Fibroblast of peridontal ligament (primary cell): ENCODE data around the gene LRRTM4.
"Not testable (repeated sequence)": the region's sequence is repeated elsewhere in the genome, so short reads cannot be mapped to it uniquely, and the experiment has no call there.

Source experiments
- DNase-seq: peaks from one replicate; pipeline ENCODE4 v3.0.0-alpha.2; 2010; ENCODE audit errors: extremely low read depth

The LRRTM4 gene

GRCh38 chr2:76867854-76868253 lies 654.3 kb downstream of the LRRTM4 start:
- DNase-seq, result no peak

GRCh38 chr2:76866464-76866863 lies 655.7 kb downstream of the LRRTM4 start:
- DNase-seq, result no peak

- DNase-seq, result no peak
Observed at GRCh38 chr2:76862901-76863300, 659.3 kb downstream of the LRRTM4 start.

GRCh38 chr2:76861708-76862107 lies 660.5 kb downstream of the LRRTM4 start:
- no peak for DNase-seq

- DNase-seq, result no peak
Observed at GRCh38 chr2:76851000-76851399, 671.2 kb downstream of the LRRTM4 start.

GRCh38 chr2:76849086-76849485 lies 673.1 kb downstream of the LRRTM4 start:
- no peak for DNase-seq

- no peak for DNase-seq
Observed at GRCh38 chr2:76839826-76840225, 682.4 kb downstream of the LRRTM4 start.

- no peak for DNase-seq
Observed at GRCh38 chr2:76829374-76830234, 692.6 kb downstream of the LRRTM4 start.

- no peak for DNase-seq
Observed at GRCh38 chr2:76826691-76827090, 695.5 kb downstream of the LRRTM4 start.

GRCh38 chr2:76825140-76825970 lies 696.8 kb downstream of the LRRTM4 start:
- DNase-seq, result no peak

- DNase-seq, result no peak
Observed at GRCh38 chr2:76821731-76822130, 700.4 kb downstream of the LRRTM4 start.

GRCh38 chr2:76813084-76813483 lies 709.1 kb downstream of the LRRTM4 start:
- no peak for DNase-seq

- DNase-seq, result no peak
Observed at GRCh38 chr2:76812156-76812555, 710.0 kb downstream of the LRRTM4 start.

GRCh38 chr2:76809136-76809535 lies 713.0 kb downstream of the LRRTM4 start:
- DNase-seq, result no peak

GRCh38 chr2:76808732-76809131 lies 713.4 kb downstream of the LRRTM4 start:
- DNase-seq, result no peak

- no peak for DNase-seq
Observed at GRCh38 chr2:76793647-76794334, 728.4 kb downstream of the LRRTM4 start.

- not testable (repeated sequence) for DNase-seq
Observed at GRCh38 chr2:76781313-76781712, 740.9 kb downstream of the LRRTM4 start.

- DNase-seq, result no peak
Observed at GRCh38 chr2:76763276-76763675, 758.9 kb downstream of the LRRTM4 start.

- DNase-seq, result no peak
Observed at GRCh38 chr2:76760367-76760704, 761.8 kb downstream of the LRRTM4 start.

GRCh38 chr2:76759634-76760366 lies 762.4 kb downstream of the LRRTM4 start:
- DNase-seq, result no peak

GRCh38 chr2:76752506-76752905 lies 769.7 kb downstream of the LRRTM4 start:
- no peak for DNase-seq

GRCh38 chr2:76749858-76750257 lies 772.3 kb downstream of the LRRTM4 start:
- no peak for DNase-seq
